SK-N-SH (cell line): Measurements from ENCODE around the gene NNT.

Source experiments
- ELF1 ChIP-seq: IDR thresholded peaks from 2 replicates; pipeline ENCODE4 v1.4.0; 2012
- EP300 ChIP-seq, 2 experiments: IDR thresholded peaks; 2 replicates each; pipeline versions ENCODE4 v1.4.0 to v1.6.1; 2012; ENCODE audit warnings: borderline replicate concordance in 1 of 2, low read depth in 1 of 2, low read length in 1 of 2
- FOXM1 ChIP-seq: IDR thresholded peaks from 2 replicates; pipeline ENCODE4 v1.4.0; 2012; ENCODE audit warnings: low read depth, mild to moderate bottlenecking
- GABPA ChIP-seq: IDR thresholded peaks from 2 replicates; pipeline ENCODE4 v1.4.0; 2012; ENCODE audit warnings: low read depth, mild to moderate bottlenecking
- GATA2 ChIP-seq: sonication (generic); formaldehyde crosslinking; IDR thresholded peaks from 2 replicates; pipeline ENCODE4 v1.5.0; 2020; ENCODE audit warnings: mild to moderate bottlenecking, missing genetic modification reagents
- NFIC ChIP-seq: IDR thresholded peaks from 2 replicates; pipeline ENCODE4 v1.4.0; 2012; ENCODE audit warnings: borderline replicate concordance
- POLR2AphosphoS5 ChIP-seq: IDR thresholded peaks from 2 replicates; pipeline ENCODE4 v1.6.1; 2012; ENCODE audit warnings: low read depth, low read length
- SMC3 ChIP-seq: IDR thresholded peaks from 2 replicates; pipeline ENCODE4 v1.6.1; 2012; ENCODE audit warnings: low read depth, low read length, improper control_type of control experiment
- TAF1 ChIP-seq: IDR thresholded peaks from 2 replicates; pipeline ENCODE4 v1.6.1; 2012; ENCODE audit warnings: low read depth, mild to moderate bottlenecking, low read length, moderate library complexity, borderline replicate concordance
- TF ChIP-seq, protein P1 (sequence below): fragments of 200-600 bp; sonication (generic); IDR thresholded peaks from 2 replicates; pipeline ENCODE4 v1.6.1; 2017; ENCODE audit warnings: antibody characterized with exemption, mild to moderate bottlenecking, moderate library complexity
- TF ChIP-seq, protein P2 (sequence below): IDR thresholded peaks from 2 replicates; pipeline ENCODE4 v1.4.0; 2012; ENCODE audit warnings: low read depth, borderline replicate concordance
- TF ChIP-seq, protein P3 (sequence below): fragments of 150-350 bp; IDR thresholded peaks from 2 replicates; pipeline ENCODE4 v1.6.1; 2017; ENCODE audit warnings: antibody characterized with exemption, low read length, low read depth, borderline replicate concordance

DNA sequence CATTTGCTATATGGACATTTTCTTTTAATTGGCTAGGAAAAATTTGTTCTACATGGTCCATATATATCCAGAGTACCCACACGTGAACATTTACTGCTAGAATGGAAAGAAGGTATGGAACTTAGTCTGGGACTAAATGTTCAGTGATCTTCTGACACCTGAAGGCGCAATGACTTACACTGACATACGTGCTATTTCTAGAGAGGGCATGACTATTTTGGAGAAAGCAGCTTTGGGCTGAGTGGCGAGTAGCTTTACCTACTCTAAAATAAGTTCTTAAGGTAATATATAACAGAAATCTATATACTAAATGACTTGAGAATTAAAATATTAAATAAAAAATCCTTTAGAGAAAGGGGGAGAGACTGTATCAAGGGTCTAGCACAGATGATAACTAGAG, 10.4 kb downstream of the NNT start:
- TF ChIP-seq GABPA = no peak
- TF ChIP-seq, protein P1, sequence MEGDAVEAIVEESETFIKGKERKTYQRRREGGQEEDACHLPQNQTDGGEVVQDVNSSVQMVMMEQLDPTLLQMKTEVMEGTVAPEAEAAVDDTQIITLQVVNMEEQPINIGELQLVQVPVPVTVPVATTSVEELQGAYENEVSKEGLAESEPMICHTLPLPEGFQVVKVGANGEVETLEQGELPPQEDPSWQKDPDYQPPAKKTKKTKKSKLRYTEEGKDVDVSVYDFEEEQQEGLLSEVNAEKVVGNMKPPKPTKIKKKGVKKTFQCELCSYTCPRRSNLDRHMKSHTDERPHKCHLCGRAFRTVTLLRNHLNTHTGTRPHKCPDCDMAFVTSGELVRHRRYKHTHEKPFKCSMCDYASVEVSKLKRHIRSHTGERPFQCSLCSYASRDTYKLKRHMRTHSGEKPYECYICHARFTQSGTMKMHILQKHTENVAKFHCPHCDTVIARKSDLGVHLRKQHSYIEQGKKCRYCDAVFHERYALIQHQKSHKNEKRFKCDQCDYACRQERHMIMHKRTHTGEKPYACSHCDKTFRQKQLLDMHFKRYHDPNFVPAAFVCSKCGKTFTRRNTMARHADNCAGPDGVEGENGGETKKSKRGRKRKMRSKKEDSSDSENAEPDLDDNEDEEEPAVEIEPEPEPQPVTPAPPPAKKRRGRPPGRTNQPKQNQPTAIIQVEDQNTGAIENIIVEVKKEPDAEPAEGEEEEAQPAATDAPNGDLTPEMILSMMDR = no peak
- TF ChIP-seq ELF1 = no peak
- TF ChIP-seq NFIC = no peak
- no peak for TF ChIP-seq GATA2 (CRISPR knock-in tag)
- no peak for TF ChIP-seq TAF1
- TF ChIP-seq, protein P2, sequence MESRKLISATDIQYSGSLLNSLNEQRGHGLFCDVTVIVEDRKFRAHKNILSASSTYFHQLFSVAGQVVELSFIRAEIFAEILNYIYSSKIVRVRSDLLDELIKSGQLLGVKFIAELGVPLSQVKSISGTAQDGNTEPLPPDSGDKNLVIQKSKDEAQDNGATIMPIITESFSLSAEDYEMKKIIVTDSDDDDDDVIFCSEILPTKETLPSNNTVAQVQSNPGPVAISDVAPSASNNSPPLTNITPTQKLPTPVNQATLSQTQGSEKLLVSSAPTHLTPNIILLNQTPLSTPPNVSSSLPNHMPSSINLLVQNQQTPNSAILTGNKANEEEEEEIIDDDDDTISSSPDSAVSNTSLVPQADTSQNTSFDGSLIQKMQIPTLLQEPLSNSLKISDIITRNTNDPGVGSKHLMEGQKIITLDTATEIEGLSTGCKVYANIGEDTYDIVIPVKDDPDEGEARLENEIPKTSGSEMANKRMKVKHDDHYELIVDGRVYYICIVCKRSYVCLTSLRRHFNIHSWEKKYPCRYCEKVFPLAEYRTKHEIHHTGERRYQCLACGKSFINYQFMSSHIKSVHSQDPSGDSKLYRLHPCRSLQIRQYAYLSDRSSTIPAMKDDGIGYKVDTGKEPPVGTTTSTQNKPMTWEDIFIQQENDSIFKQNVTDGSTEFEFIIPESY = no peak
- TF ChIP-seq FOXM1 = no peak
- TF ChIP-seq SMC3 = no peak
- TF ChIP-seq POLR2AphosphoS5 = no peak
- TF ChIP-seq, protein P3, sequence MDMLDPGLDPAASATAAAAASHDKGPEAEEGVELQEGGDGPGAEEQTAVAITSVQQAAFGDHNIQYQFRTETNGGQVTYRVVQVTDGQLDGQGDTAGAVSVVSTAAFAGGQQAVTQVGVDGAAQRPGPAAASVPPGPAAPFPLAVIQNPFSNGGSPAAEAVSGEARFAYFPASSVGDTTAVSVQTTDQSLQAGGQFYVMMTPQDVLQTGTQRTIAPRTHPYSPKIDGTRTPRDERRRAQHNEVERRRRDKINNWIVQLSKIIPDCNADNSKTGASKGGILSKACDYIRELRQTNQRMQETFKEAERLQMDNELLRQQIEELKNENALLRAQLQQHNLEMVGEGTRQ = no peak
- no peak for TF ChIP-seq EP300 (IDR thresholded peaks at IDR 0.05; ENCODE audit: borderline replicate concordance in 1 of 2, low read depth in 1 of 2, low read length in 1 of 2)
